ENCODE measurements around the gene CERT1.
A peak's percentile ranks its signal among the peaks of the same experiment; 100 is the strongest.
"Not testable (repeated sequence)": the region's sequence is repeated elsewhere in the genome, so short reads cannot be mapped to it uniquely, and the experiment has no call there.

Gene CERT1

DNA sequence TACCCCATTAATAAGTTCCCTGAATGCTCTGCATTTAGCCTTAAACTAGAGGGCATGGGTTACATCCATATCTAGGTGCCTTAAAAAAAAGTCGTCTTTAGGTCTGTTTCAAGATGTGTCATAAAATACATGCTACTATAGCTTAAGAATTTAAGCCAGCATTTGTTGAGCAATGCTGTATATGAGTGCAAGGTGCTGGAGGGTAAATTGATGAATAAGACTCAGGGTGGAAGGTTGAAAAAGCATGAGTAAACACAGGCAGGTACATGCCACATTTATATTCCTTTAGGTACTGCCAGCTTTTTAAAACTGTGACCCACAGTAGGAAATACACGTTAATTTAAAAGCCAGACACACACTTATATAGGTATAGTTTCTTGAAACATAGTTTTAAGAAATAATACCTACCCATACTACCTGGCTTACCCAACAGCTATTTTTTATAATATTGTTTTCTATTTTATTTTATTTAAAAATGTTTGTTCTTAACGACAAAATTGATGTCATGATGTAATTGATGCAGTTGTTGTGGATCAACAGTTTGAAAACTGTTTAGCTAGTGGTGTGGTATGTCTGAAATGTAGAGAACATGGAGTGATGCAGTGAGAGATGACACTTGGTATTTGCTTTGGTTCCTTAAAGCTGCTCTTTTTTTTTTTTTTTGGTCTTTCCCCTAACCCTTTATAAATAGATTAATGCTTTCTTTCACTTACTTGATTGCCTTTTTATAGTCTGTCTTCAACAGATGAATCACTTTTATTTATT is 170.5 kb downstream of the CERT1 start:
- DNase-seq = no peak

GRCh38 chr5:75338408-75338807 is 173.0 kb downstream of the CERT1 start:
- no peak for DNase-seq

GRCh38 chr5:75337366-75338021 is 173.9 kb downstream of the CERT1 start:
- DNase-seq = peak; percentile 60

GRCh38 chr5:75336615-75337336 is 174.7 kb downstream of the CERT1 start, which contains the start of gene HMGCR:
TSS of gene HMGCR (plus strand) at chr5:75337220. CDS start at chr5:75342606, 5,386 bp downstream.
- DNase-seq = peak; percentile 98

GRCh38 chr5:75335952-75336614 is 175.3 kb downstream of the CERT1 start:
- no peak for DNase-seq

DNA sequence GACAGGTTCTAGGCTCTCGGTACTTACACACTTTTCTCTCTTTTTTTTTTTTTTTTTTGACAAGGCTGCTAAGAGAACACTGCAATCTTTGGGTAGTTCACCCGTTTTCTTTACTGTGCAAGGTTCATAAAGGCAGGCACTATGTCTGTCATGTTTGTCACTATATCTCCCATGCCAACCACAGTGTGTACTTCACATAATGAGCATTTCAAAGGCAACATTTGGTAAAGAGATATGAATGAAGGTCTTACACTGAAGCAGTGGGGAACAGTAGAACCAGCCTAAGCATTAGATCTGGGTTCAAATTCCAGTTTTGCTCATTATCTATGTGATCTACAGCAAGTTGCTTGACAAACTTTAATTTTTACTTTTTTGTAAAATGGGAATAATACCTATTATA is 175.9 kb downstream of the CERT1 start:
- DNase-seq = no peak

DNA sequence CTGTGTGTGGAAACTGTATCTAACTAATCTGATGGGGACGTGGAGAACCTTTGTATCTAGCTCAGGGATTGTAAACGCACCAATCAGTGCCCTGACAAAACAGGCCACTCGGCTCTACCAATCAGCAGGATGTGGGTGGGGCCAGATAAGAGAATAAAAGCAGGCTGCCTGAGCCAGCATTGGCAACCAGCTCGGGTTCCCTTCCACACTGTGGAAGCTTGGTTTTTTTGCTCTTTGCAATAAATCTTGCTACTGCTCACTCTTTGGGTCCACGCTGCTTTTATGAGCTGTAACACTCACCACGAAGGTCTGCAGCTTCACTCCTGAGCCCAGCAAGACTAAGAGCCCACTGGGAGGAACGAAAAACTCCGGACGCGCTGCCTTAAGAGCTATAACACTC is 177.0 kb downstream of the CERT1 start:
- not testable (repeated sequence) for DNase-seq

GRCh38 chr5:75333759-75334158 is 177.7 kb downstream of the CERT1 start:
- not testable (repeated sequence) for DNase-seq

GRCh38 chr5:75331095-75332090 is 180.0 kb downstream of the CERT1 start:
- no peak for DNase-seq

DNA sequence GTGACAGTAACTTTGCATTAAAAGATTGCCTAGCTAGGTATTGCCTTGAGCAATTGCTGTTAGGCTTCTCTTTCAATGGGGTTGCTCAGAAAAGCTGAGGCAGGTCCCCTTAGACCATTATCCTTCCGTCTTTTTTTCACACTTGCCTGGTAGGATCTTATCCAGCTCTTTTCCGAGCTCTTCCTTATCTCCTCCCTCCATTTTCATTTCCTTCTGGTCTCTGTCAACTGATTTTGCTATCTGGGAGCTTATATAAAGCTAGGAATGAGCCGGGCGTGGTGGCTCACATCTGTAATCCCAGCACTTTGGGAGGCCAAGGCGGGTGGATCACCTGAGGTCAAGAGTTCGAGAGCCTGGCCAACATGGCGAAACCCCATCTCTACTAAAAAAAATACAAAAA is 181.0 kb downstream of the CERT1 start:
- DNase-seq = no peak

All from stimulated activated CD4-positive, alpha-beta T cell treated with anti-CD3 and anti-CD28 coated beads, Interleukin-15, amount 100 ng/mL, for 24 hours (primary cell).